ENCODE data around the gene LEPR.
"Not testable (repeated sequence)": the region's sequence is repeated elsewhere in the genome, so short reads cannot be mapped to it uniquely, and the experiment has no call there.

LEPR gene

GRCh38 chr1:65420590-65421350, at the start of gene LEPR, which contains the start of gene LEPROT:
LEPR (plus strand) TSS chr1:65420668; CDS start chr1:65565566, 144,898 bp downstream.
LEPROT (plus strand) TSS chr1:65420668; CDS start chr1:65420725, 57 bp downstream.
- DNase-seq (ENCODE audit: low read depth in 2 of 2) = no peak

- DNase-seq (ENCODE audit: low read depth in 2 of 2) = no peak
Observed at GRCh38 chr1:65371544-65371943, 48.9 kb upstream of the LEPR start.

- no peak for DNase-seq (ENCODE audit: low read depth in 2 of 2)
Observed at GRCh38 chr1:65372557-65372956, 47.9 kb upstream of the LEPR start.

- no peak for DNase-seq (ENCODE audit: low read depth in 2 of 2)
Observed at GRCh38 chr1:65377496-65378246, 42.8 kb upstream of the LEPR start.

GRCh38 chr1:65378247-65378946, 42.1 kb upstream of the LEPR start:
- no peak for DNase-seq (ENCODE audit: low read depth in 2 of 2)

- not testable (repeated sequence) for DNase-seq (ENCODE audit: low read depth in 2 of 2)
Observed at GRCh38 chr1:65384426-65384825, 36.0 kb upstream of the LEPR start.

- no peak for DNase-seq (ENCODE audit: low read depth in 2 of 2)
Observed at GRCh38 chr1:65386439-65386838, 34.0 kb upstream of the LEPR start.

GRCh38 chr1:65387821-65388220, 32.6 kb upstream of the LEPR start:
- DNase-seq (ENCODE audit: low read depth in 2 of 2) = no peak

- no peak for DNase-seq (ENCODE audit: low read depth in 2 of 2)
Observed at GRCh38 chr1:65388908-65389695, 31.4 kb upstream of the LEPR start.

- no peak for DNase-seq (ENCODE audit: low read depth in 2 of 2)
Observed at GRCh38 chr1:65392497-65392896, 28.0 kb upstream of the LEPR start.

- no peak for DNase-seq (ENCODE audit: low read depth in 2 of 2)
Observed at GRCh38 chr1:65393347-65393746, 27.1 kb upstream of the LEPR start.

- no peak for DNase-seq (ENCODE audit: low read depth in 2 of 2)
Observed at GRCh38 chr1:65393928-65394327, 26.5 kb upstream of the LEPR start.

GRCh38 chr1:65395887-65396612, 24.4 kb upstream of the LEPR start:
- no peak for DNase-seq (ENCODE audit: low read depth in 2 of 2)

- DNase-seq (ENCODE audit: low read depth in 2 of 2) = no peak
Observed at GRCh38 chr1:65398083-65398482, 22.4 kb upstream of the LEPR start.

- no peak for DNase-seq (ENCODE audit: low read depth in 2 of 2)
Observed at GRCh38 chr1:65399003-65399402, 21.5 kb upstream of the LEPR start.

GRCh38 chr1:65401612-65402011, 18.9 kb upstream of the LEPR start:
- DNase-seq (ENCODE audit: low read depth in 2 of 2) = no peak

- no peak for DNase-seq (ENCODE audit: low read depth in 2 of 2)
Observed at GRCh38 chr1:65404941-65405340, 15.5 kb upstream of the LEPR start.

GRCh38 chr1:65407877-65408276, 12.6 kb upstream of the LEPR start:
- no peak for DNase-seq (ENCODE audit: low read depth in 2 of 2)

GRCh38 chr1:65409314-65409713, 11.2 kb upstream of the LEPR start:
- no peak for DNase-seq (ENCODE audit: low read depth in 2 of 2)

- DNase-seq (ENCODE audit: low read depth in 2 of 2) = no peak
Observed at GRCh38 chr1:65409816-65410326, 10.6 kb upstream of the LEPR start.
